Subcutaneous abdominal adipose tissue (tissue), 5 donors: ENCODE data around the gene ANTXR2.

Source experiments
- H3K27ac ChIP-seq: one replicate; pipeline ENCODE4 v1.7.0; 2013; ENCODE audit warnings: low read depth, mild to moderate bottlenecking, inconsistent platforms, low read length, moderate library complexity
- H3K27me3 ChIP-seq, 5 donors: one replicate each; pipeline ENCODE4 v1.7.0; 2013; ENCODE audit warnings: low read length in 5 of 5, inconsistent platforms in 1 of 5; ENCODE audit not compliant: control insufficient read depth in 5 of 5, insufficient read depth in 4 of 5
- H3K36me3 ChIP-seq, 5 donors: one replicate each; pipeline ENCODE4 v1.7.0; 2013; ENCODE audit warnings: low read length in 5 of 5; ENCODE audit not compliant: control insufficient read depth in 5 of 5, insufficient read depth in 5 of 5
- H3K4me1 ChIP-seq, 5 donors: one replicate each; pipeline ENCODE4 v1.7.0; 2013; ENCODE audit warnings: low read length in 5 of 5, mild to moderate bottlenecking in 3 of 5, moderate library complexity in 1 of 5; ENCODE audit not compliant: control insufficient read depth in 5 of 5, insufficient read depth in 5 of 5
- H3K4me3 ChIP-seq, 5 donors: one replicate each; pipeline ENCODE4 v1.7.0; 2013; ENCODE audit warnings: low read length in 5 of 5, low read depth in 1 of 5
- H3K9ac ChIP-seq, 5 donors: one replicate each; pipeline ENCODE4 v1.7.0; 2013; ENCODE audit warnings: low read length in 5 of 5, mild to moderate bottlenecking in 4 of 5, moderate library complexity in 3 of 5
- H3K9me3 ChIP-seq, 5 donors: one replicate each; pipeline ENCODE4 v1.7.0; 2013; ENCODE audit warnings: low read length in 5 of 5; ENCODE audit not compliant: control insufficient read depth in 5 of 5
- donor health status: healthy.
- donor health status: healthy.
- donor health status: healthy.
- donor health status: healthy.
- donor health status: healthy.

Gene ANTXR2

GRCh38 chr4:79948739-79949138 lies 124.3 kb downstream of the ANTXR2 start:
- H3K4me3 ChIP-seq: no peak overlapping the region
- H3K9ac ChIP-seq: no peak overlapping the region
- no peak overlapping the region for H3K27ac ChIP-seq
- H3K36me3 ChIP-seq: peaks cover 0 to 4% (median 0%) of the 10 kb centered on the region in 5 donors
- no peaks in the 10 kb centered on the region for H3K9me3 ChIP-seq
- no peaks in the 10 kb centered on the region for H3K27me3 ChIP-seq
- no peaks in the 10 kb centered on the region for H3K4me1 ChIP-seq

GRCh38 chr4:79948261-79948660 lies 124.8 kb downstream of the ANTXR2 start:
- no peak overlapping the region for H3K4me3 ChIP-seq
- H3K36me3 ChIP-seq: peaks cover 0 to 4% (median 0%) of the 10 kb centered on the region in 5 donors
- no peaks in the 10 kb centered on the region for H3K9me3 ChIP-seq

DNA sequence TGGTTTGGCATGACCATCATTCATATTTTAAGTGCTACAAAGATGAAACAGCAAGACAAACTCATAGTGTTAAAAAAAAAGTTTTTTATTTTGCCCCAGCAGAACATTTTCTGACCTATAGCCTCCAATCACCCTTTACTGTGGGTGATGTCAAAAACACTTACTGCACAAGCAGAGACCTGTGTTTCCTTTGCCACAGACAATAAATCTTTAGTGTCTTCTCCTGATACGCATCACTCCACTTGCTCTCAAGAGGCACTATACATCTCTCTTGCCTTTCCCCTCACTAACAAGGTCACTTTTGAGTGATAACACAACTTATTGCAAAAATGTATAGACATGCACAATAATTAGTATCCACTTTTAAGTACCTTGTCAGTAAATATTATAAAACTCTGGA lies 125.6 kb downstream of the ANTXR2 start:
- peaks cover 0 to 4% (median 0%) of the 10 kb centered on the region in 5 donors for H3K36me3 ChIP-seq
- no peaks in the 10 kb centered on the region for H3K27me3 ChIP-seq
- no peak overlapping the region for H3K9ac ChIP-seq
- no peaks in the 10 kb centered on the region for H3K9me3 ChIP-seq
- no peaks in the 10 kb centered on the region for H3K4me1 ChIP-seq
- no peak overlapping the region for H3K4me3 ChIP-seq
- H3K27ac ChIP-seq: no peak overlapping the region

More at GRCh38 chr4:79948261-79948660, 124.8 kb downstream of the ANTXR2 start:
- H3K4me1 ChIP-seq: no peaks in the 10 kb centered on the region
- no peaks in the 10 kb centered on the region for H3K27me3 ChIP-seq
- H3K27ac ChIP-seq: no peak overlapping the region
- no peak overlapping the region for H3K9ac ChIP-seq

DNA sequence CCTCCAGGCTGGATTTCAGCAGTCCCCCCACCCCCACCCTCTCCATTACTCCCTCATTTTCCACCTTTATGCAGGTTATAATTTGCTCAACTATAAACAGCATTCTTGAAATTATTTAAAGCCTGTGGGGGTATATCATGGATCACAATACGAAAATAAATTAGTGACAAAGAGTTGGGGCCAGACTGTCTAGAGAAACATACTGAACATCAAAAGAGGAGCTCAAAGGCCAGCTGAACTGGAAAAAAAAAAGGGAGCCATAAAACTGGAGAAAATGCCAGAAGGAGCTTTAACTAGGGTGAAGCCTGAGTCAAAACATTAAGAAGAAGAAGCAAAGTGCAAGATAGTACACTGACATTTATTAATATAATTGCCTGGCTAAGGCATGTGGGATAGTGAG lies 137.8 kb downstream of the ANTXR2 start:
- Histone ChIP-seq H3K4me1 (no peaks in the 10 kb centered on the region), H3K27me3 (no peaks in the 10 kb centered on the region), H3K36me3 (peaks cover 0 to 12% (median 0%) of the 10 kb centered on the region in 5 donors), H3K9me3 (no peaks in the 10 kb centered on the region), H3K27ac (no peak overlapping the region), H3K9ac (no peak overlapping the region), H3K4me3 (no peak overlapping the region)

DNA sequence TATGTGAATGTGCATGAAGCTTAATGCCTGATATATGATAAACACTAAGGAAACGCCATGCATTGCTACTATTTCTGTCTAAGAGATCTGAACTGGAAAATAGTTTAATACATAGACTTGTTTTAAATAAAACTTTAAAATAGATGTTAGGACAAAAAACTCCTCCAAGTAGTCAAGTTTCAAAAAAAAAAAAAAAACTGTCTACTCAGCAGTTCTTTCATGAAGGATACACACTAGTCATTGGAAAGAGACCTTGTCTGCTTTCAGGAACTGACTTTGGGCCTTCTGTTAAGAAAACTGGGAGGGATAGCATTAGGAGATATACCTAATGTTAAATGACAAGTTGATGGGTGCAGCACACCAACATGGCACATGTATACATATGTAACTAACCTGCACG lies 138.4 kb downstream of the ANTXR2 start:
- H3K9me3 ChIP-seq: no peaks in the 10 kb centered on the region
- no peaks in the 10 kb centered on the region for H3K27me3 ChIP-seq
- H3K4me1 ChIP-seq: no peaks in the 10 kb centered on the region
- no peak overlapping the region for H3K27ac ChIP-seq
- no peak overlapping the region for H3K4me3 ChIP-seq
- H3K36me3 ChIP-seq: peaks cover 0 to 12% (median 0%) of the 10 kb centered on the region in 5 donors
- no peak overlapping the region for H3K9ac ChIP-seq

- H3K9ac ChIP-seq: no peak overlapping the region
- no peaks in the 10 kb centered on the region for H3K9me3 ChIP-seq
- H3K4me3 ChIP-seq: no peak overlapping the region
- H3K36me3 ChIP-seq: peaks cover 0 to 11% (median 0%) of the 10 kb centered on the region in 5 donors
- no peaks in the 10 kb centered on the region for H3K4me1 ChIP-seq
- H3K27me3 ChIP-seq: no peaks in the 10 kb centered on the region
- H3K27ac ChIP-seq: no peak overlapping the region
Observed at GRCh38 chr4:79927931-79928330, 145.1 kb downstream of the ANTXR2 start.

DNA sequence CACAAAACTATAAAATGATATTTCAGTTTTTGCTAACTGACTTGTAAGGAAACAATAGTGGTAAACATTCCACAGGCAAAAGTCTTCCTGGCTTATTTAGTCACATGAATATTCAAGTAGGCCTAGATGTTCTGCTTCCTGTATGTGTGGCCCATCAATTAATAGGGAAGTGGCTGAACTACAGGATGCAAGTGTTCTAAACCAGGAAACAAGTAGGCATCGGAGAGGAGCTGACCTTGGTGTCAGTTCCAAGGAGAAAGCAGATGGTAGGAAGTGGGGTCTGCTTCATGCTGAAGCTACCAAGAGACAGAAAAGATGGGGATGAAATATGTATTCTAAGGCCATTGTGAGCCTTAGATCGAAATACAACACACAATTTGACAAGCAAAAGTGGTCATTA lies 149.7 kb downstream of the ANTXR2 start:
- Histone ChIP-seq H3K36me3 (peaks cover 0 to 7% (median 0%) of the 10 kb centered on the region in 5 donors), H3K27me3 (no peaks in the 10 kb centered on the region), H3K9me3 (no peaks in the 10 kb centered on the region), H3K27ac (no peak overlapping the region), H3K4me1 (no peaks in the 10 kb centered on the region), H3K9ac (no peak overlapping the region), H3K4me3 (no peak overlapping the region)

GRCh38 chr4:79922011-79922410 lies 151.0 kb downstream of the ANTXR2 start:
- Histone ChIP-seq H3K9ac (no peak overlapping the region), H3K4me1 (no peaks in the 10 kb centered on the region)

GRCh38 chr4:79920163-79920853 lies 152.7 kb downstream of the ANTXR2 start:
- no peaks in the 10 kb centered on the region for H3K4me1 ChIP-seq
- H3K9ac ChIP-seq: no peak overlapping the region
- H3K9me3 ChIP-seq: no peaks in the 10 kb centered on the region
- H3K27ac ChIP-seq: no peak overlapping the region
- no peaks in the 10 kb centered on the region for H3K27me3 ChIP-seq
- no peak overlapping the region for H3K4me3 ChIP-seq
- H3K36me3 ChIP-seq: peaks cover 0 to 3% (median 0%) of the 10 kb centered on the region in 5 donors

More at GRCh38 chr4:79922011-79922410, 151.0 kb downstream of the ANTXR2 start:
- no peak overlapping the region for H3K4me3 ChIP-seq
- H3K27ac ChIP-seq: no peak overlapping the region
- H3K36me3 ChIP-seq: peaks cover 0 to 3% (median 0%) of the 10 kb centered on the region in 5 donors
- H3K27me3 ChIP-seq: no peaks in the 10 kb centered on the region
- no peaks in the 10 kb centered on the region for H3K9me3 ChIP-seq

GRCh38 chr4:79918292-79918691 lies 154.7 kb downstream of the ANTXR2 start:
- peaks cover 0 to under 1% (median 0%) of the 10 kb centered on the region in 5 donors for H3K4me1 ChIP-seq
- no peaks in the 10 kb centered on the region for H3K36me3 ChIP-seq
- no peak overlapping the region for H3K4me3 ChIP-seq
- H3K9ac ChIP-seq: no peak overlapping the region
- no peaks in the 10 kb centered on the region for H3K27me3 ChIP-seq
- no peak overlapping the region for H3K27ac ChIP-seq
- H3K9me3 ChIP-seq: no peaks in the 10 kb centered on the region
